Measurements from ENCODE around the gene NAV2.

NAV2 gene

GRCh38 chr11:19775622-19776021 lies 63.0 kb downstream of the NAV2 start:
- no peak for DNase-seq (ENCODE audit: low read depth)

GRCh38 chr11:19777039-19777376 lies 64.4 kb downstream of the NAV2 start:
- no peak for DNase-seq (ENCODE audit: low read depth)

- DNase-seq (ENCODE audit: low read depth), result no peak
Observed at GRCh38 chr11:19777377-19778102, 64.9 kb downstream of the NAV2 start.

GRCh38 chr11:19779740-19780139 lies 67.1 kb downstream of the NAV2 start:
- no peak for DNase-seq (ENCODE audit: low read depth)

GRCh38 chr11:19781351-19781750 lies 68.7 kb downstream of the NAV2 start:
- no peak for DNase-seq (ENCODE audit: low read depth)

- no peak for DNase-seq (ENCODE audit: low read depth)
Observed at GRCh38 chr11:19785265-19785664, 72.6 kb downstream of the NAV2 start.

- no peak for DNase-seq (ENCODE audit: low read depth)
Observed at GRCh38 chr11:19786644-19787043, 74.0 kb downstream of the NAV2 start.

GRCh38 chr11:19788435-19788834 lies 75.8 kb downstream of the NAV2 start:
- no peak for DNase-seq (ENCODE audit: low read depth)

GRCh38 chr11:19789245-19789644 lies 76.6 kb downstream of the NAV2 start:
- DNase-seq (ENCODE audit: low read depth), result no peak

GRCh38 chr11:19789835-19790710 lies 77.4 kb downstream of the NAV2 start:
- no peak for DNase-seq (ENCODE audit: low read depth)

GRCh38 chr11:19790831-19791552 lies 78.4 kb downstream of the NAV2 start:
- no peak for DNase-seq (ENCODE audit: low read depth)

- DNase-seq (ENCODE audit: low read depth), result no peak
Observed at GRCh38 chr11:19792510-19792909, 79.9 kb downstream of the NAV2 start.

GRCh38 chr11:19793326-19793725 lies 80.7 kb downstream of the NAV2 start:
- DNase-seq (ENCODE audit: low read depth), result no peak

- no peak for DNase-seq (ENCODE audit: low read depth)
Observed at GRCh38 chr11:19794161-19794560, 81.5 kb downstream of the NAV2 start.

GRCh38 chr11:19795082-19795481 lies 82.4 kb downstream of the NAV2 start:
- DNase-seq (ENCODE audit: low read depth), result no peak

GRCh38 chr11:19800162-19800561 lies 87.5 kb downstream of the NAV2 start:
- DNase-seq (ENCODE audit: low read depth), result no peak

- no peak for DNase-seq (ENCODE audit: low read depth)
Observed at GRCh38 chr11:19800714-19801519, 88.3 kb downstream of the NAV2 start.

- DNase-seq (ENCODE audit: low read depth), result no peak
Observed at GRCh38 chr11:19802773-19803293, 90.2 kb downstream of the NAV2 start.

GRCh38 chr11:19803506-19803998 lies 90.9 kb downstream of the NAV2 start:
- DNase-seq (ENCODE audit: low read depth), result no peak

- DNase-seq (ENCODE audit: low read depth), result no peak
Observed at GRCh38 chr11:19805376-19805775, 92.7 kb downstream of the NAV2 start.

GRCh38 chr11:19805827-19806226 lies 93.2 kb downstream of the NAV2 start:
- no peak for DNase-seq (ENCODE audit: low read depth)

GRCh38 chr11:19806251-19806650 lies 93.6 kb downstream of the NAV2 start:
- DNase-seq (ENCODE audit: low read depth), result no peak

Data from HS-5 (cell line).